DMS79 treated with DMSO at 0.1 percent for 48 hours (cell line): ENCODE results near the gene SPECC1L.

Experiments used
- DNase-seq: peaks from one replicate; lab custom pipeline; 2025; lab: John Stamatoyannopoulos, UW

Gene SPECC1L

DNA sequence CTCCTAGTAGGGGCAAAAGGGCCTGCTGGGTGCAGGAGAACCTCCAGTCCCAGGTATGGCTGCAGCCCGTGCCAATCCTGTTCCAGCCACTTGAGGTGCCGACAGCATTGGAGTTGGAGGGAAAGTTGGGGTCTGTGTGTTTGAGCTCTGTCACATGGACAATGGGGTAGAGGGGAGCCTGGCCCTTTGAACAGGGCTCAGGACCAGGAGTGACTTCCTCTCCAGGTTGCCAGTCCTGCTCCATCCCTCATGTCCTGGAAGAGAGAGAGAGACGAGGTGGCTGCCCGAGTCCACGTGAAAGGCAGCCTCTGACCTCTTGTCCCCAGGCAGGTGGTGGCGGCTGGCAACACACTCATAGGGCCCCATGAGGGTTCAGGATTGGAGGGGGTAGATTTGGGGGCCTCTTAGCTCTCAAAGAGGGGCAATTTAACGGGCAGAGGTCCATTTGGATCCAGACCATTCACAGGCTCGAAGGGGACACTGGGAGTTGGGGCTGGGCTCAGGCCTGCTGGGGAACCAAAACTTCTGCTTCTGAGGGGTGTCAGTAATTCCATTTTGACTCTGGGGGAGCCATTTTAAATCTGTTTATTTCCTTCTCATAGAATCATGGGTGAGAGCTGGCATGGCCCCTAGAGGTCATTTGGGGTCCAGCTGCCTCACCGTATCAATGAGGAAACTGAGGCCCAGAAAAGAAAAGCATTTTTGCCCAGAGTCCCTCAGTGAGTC lies 160.8 kb downstream of the SPECC1L start:
- DNase-seq: no peak

DNA sequence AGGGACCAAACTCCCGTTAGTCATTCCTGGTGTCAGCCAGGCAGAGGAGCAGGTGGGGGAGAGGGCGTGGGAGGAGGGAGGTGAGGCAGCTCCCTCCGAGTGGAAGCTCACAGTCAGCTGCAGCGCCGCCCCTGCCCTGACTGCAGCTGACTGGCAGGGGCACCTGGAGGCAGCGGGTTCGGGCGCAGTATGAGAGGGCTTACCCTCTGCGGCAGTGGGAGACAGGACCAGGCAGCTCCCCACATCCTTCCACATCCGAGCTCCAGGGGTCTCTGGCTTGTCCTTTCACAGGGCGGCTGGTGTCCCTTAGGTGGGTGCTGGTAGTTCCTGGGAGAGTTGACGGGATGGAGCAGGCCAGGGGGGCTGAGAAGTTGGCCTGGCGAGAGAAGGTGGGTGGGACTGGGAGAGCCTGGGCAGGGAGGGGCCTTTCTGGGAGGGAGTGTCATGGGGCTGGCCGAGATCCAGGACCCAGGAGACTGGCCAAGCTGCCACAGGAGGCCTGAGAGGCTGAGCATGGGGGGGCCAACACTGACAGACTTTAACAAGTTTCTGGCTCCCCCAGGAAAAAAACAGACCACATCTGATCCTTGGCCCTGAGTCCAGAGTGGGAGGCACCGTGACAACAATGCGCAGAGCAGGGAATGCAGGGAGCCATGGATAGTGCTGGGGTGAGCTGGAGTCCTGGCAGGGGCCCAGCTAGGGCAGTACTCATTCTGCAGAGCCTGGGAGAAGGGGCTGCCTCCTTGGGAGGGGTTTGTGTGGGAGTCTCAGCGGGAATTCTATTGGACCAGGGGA lies 161.6 kb downstream of the SPECC1L start:
- DNase-seq: no peak

DNA sequence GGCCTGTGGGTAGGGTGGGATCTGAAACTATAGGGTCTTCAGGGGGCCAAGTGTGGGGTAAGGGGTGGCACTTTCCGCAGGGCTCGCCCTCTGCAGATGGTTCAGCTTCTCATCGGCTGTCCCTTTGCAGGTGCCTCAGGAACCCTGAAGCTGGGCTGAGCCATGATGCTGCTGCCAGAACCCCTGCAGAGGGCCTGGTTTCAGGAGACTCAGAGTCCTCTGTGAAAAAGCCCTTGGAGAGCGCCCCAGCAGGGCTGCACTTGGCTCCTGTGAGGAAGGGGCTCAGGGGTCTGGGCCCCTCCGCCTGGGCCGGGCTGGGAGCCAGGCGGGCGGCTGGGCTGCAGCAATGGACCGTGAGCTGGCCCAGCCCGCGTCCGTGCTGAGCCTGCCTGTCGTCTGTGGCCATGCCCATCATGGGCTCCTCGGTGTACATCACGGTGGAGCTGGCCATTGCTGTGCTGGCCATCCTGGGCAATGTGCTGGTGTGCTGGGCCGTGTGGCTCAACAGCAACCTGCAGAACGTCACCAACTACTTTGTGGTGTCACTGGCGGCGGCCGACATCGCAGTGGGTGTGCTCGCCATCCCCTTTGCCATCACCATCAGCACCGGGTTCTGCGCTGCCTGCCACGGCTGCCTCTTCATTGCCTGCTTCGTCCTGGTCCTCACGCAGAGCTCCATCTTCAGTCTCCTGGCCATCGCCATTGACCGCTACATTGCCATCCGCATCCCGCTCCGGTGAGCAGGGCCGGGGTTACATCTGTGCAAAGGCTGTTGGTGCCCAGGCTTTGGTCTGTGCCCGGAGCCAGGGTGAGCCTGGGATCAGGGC lies 162.6 kb downstream of the SPECC1L start:
- DNase-seq: no peak

DNA sequence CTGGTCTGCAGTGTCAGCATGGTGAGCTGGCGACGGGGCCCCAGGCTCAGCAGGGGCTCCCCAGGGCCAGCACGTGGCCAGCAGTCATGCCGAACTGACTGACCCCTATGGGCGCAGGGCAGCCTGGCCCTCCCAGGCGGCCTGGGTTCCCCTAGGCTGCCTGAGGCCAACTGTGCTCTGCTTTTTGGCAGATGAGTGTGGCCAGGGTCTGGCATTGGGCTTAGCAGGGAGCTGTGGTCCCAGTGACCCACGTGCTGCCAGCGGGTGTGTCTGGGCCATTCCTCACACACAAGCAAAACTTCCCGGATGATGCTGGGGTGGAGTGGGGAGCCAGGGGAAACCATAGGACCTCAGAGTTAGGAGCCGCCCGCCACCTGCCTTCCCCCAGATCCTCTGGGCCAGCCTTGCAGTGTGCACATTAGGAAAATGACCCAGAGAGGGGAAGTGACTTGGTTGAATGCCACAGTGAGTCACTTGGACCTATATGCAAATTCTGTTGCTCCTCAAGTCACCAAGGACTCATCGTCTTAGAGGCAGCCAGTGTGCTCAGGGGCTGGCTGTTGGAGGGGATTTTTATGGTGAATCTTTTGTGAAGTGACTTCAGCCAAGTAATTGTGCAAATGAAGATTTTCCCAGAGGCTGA lies 163.3 kb downstream of the SPECC1L start:
- no peak for DNase-seq

DNA sequence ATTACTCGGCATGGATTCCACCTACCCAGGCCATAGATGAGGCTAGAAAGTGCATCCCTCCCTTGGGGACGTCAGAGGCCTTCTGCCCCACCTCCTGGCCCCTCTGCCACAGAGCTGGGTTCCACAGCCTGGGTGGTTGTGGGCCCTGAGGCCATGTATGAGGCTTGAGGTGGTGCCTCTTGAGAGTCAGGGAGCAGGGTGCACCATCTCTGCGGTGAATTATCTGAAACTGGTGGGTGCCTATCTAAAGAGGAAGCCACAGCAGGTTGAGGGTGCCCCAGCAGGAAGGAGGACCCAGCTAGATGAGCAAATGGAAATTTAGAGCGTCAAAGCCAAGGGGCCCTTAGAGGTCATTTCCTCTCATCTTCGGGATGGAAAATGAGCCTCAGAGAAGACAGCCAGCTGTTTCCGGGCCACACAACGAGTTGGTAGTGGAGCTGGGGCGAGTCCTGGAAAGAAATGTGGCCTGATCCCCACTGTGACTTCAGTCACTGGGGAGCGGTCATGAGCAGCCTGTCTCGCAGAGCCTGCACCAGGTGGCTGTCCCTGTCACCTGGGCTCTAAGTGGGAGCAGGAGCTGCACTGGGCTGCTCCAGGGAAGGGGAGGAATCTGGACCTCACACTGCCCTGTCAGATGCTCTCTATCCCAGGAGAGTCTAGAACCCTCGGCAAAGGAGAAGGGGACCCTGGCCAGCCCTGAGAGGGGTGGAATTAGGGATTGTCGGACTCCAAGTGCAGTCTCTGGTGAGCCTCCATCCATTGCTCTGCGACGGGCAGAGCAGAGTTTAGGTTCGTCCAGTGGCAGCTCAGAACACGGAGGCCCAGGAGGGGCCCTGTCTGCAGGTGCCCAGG lies 164.1 kb downstream of the SPECC1L start:
- DNase-seq: no peak

DNA sequence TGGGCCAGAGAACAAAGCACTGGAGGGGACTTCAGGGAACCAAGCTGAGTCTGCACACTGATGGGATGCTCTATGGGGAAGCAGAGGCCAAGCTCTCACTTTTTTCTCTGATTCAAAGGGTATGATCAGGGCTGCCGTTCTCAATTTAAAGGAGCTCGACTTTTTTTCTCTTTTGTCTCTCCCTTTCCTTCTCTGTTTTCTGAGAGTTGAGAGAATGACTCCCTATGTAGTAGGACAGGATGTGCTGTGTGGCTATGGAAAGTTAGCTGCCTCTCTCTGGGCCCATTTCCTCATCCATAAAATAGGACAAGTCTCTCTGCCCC lies 164.7 kb downstream of the SPECC1L start:
- DNase-seq: no peak

DNA sequence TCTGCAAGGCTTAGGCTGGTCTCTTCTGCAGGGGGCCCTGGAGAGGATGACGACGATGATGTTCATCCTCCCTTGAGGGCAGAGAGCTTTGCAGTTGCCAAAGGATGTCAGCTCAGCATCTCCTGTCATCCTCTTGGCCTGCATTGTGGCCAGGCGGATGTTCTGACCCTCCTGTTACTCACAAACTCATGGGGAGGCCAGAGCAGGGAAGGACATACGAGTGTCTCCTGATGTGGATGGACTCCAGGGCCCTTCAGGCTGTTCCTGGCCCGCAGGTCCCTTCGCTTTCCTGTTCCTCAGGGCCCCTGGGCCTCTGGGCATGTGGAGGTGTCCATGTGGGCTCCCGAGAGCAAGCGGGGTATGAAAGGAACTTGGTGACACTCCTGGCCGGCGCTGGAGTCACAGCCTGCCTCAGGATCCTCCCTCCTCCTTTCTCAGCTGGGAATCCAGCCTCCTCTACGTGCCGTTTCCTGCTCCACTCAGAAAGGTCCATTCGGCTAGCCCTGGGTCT lies 165.3 kb downstream of the SPECC1L start:
- DNase-seq: no peak

DNA sequence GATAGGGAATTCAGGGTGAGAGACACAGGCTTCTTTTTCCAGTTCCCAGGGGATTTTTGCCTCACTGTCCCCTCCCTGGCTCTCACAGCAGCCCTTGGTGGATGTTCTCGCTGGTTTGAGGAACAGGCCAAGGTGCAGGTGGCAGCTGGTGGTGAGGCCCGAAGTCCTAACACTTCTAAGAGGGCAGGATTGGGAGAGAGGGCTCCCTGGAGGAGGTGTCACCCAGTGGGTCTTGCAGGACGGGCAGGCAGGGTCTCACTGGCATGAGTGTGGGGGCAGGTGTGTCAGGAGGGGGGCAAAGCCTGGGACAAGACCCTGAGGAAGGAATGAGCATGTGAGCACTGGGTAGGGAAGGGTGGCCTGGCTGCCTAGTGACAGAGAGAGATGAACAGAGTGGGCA lies 165.9 kb downstream of the SPECC1L start:
- no peak for DNase-seq

DNA sequence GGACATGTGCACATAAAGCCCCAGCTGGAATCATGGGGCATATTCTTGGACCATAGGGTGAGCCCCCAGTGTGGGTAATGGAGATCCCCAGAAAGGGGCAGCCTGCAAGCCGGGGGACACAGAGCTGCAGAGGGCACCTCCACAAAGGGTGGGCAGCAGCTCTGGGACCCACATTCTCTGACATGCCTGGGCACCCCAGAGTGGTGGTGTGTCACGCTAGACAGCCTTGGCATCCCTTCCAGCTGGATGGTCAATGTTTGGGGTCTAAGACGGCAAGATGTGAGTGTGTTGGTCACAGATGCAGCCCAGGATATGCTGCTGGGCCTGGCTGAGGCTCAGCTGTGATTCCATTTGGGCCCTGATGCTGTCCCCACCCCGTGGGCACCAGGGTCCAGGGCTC lies 166.5 kb downstream of the SPECC1L start:
- DNase-seq: no peak

DNA sequence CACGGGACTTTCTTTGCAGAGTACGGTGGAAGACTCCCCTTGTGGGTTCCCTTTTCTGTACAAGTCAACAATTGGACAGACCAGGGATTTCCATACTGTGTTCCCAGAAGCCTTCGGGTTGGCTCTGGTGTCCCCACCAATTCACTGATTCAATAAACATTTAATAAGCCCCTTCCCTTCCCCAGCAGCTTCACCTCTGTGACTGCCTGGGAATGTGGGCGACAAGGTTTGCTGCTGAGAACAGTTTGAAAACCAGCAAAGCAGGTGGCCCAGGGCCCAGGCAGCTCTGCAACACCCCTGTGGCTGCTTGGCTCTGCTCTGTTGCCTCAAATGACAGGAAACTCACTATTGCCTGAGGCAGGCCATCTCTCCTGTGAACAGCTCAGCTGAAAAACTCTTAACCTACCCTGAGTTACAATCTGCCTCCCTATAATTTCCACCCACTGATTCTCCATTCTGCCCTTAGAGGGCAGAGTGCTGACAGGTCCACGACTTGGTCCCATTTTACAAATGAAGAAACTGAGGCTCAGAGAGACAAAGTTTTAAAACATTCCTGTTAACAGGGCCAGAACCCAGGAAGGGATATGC lies 167.2 kb downstream of the SPECC1L start:
- DNase-seq: no peak

DNA sequence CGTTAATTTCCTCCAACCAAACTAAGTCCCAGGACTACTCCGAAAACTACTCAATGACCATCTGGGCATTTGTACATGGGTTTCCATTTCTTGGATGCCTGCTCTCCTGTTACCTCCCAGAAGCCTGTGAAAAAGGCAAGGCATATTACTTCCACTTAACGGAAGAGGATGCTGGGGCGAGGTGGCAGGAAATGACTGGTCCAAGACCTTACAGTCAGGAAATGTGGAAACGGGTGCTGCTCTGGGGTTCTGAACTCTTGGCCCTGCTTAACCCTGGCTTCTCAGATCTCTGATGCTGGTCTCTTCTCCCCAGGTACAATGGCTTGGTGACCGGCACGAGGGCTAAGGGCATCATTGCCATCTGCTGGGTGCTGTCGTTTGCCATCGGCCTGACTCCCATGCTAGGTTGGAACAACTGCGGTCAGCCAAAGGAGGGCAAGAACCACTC lies 169.7 kb downstream of the SPECC1L start:
- DNase-seq: no peak

DNA sequence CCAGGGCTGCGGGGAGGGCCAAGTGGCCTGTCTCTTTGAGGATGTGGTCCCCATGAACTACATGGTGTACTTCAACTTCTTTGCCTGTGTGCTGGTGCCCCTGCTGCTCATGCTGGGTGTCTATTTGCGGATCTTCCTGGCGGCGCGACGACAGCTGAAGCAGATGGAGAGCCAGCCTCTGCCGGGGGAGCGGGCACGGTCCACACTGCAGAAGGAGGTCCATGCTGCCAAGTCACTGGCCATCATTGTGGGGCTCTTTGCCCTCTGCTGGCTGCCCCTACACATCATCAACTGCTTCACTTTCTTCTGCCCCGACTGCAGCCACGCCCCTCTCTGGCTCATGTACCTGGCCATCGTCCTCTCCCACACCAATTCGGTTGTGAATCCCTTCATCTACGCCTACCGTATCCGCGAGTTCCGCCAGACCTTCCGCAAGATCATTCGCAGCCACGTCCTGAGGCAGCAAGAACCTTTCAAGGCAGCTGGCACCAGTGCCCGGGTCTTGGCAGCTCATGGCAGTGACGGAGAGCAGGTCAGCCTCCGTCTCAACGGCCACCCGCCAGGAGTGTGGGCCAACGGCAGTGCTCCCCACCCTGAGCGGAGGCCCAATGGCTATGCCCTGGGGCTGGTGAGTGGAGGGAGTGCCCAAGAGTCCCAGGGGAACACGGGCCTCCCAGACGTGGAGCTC lies 170.2 kb downstream of the SPECC1L start:
- DNase-seq: no peak

DNA sequence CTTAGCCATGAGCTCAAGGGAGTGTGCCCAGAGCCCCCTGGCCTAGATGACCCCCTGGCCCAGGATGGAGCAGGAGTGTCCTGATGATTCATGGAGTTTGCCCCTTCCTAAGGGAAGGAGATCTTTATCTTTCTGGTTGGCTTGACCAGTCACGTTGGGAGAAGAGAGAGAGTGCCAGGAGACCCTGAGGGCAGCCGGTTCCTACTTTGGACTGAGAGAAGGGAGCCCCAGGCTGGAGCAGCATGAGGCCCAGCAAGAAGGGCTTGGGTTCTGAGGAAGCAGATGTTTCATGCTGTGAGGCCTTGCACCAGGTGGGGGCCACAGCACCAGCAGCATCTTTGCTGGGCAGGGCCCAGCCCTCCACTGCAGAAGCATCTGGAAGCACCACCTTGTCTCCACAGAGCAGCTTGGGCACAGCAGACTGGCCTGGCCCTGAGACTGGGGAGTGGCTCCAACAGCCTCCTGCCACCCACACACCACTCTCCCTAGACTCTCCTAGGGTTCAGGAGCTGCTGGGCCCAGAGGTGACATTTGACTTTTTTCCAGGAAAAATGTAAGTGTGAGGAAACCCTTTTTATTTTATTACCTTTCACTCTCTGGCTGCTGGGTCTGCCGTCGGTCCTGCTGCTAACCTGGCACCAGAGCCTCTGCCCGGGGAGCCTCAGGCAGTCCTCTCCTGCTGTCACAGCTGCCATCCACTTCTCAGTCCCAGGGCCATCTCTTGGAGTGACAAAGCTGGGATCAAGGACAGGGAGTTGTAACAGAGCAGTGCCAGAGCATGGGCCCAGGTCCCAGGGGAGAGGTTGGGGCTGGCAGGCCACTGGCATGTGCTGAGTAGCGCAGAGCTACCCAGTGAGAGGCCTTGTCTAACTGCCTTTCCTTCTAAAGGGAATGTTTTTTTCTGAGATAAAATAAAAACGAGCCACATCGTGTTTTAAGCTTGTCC lies 171.0 kb downstream of the SPECC1L start:
- DNase-seq: no peak

DNA sequence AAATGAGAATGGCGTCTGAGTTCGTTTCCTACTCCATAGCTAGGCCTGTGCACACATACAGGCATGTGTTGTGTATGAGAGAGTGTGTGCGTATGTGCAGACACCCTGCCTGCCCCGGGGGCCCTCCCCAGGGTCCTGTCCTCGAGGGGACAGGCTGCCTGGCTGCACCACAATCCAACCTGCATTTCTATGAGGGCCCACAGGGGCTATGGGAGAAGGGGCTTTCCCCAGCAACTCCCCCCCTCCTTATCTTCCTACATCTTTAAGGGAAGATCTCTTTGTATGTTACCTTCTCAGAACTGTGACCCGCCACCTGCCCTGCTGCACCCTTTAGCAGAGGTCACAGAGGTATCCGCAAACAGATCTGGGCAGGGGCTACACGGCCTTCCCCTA lies 171.7 kb downstream of the SPECC1L start:
- DNase-seq: no peak

DNA sequence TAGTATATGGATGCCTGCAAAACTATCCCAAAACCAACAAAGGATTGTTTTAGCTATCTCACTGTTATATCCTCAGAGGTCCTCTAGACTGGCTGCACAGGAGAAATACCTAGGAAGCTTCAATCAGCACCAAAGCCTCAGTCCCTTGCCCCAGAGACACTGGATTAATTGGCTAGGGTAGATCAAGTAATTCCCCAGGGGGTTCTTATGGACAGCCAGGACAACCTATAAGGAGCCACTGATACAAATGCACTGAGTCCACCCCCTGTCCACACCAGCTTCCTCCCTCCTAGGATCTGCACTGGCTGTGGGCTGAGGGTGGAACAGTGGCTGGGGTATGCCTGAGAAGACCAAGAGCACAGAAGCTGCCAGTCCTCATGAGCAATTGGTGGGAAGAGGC lies 173.0 kb downstream of the SPECC1L start:
- no peak for DNase-seq

DNA sequence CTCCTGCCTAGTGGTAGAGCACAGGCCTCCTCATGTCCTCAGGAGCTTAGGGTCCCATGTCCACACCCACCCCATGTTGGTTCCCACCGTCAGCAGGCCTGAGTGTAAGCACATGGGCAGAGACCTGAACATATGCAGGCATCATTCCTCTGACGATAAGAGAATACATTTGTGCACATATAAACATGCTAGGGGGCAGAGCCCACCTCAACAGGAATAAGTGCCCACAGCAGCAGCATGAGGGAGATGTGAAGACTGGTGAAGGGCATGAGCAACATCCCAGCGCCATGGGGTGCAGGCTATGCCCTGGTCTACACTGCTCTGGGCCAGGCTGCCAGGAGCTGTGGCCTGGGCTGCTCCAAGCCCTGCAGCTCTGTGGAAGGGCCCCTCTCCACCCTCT lies 173.6 kb downstream of the SPECC1L start:
- DNase-seq: no peak

DNA sequence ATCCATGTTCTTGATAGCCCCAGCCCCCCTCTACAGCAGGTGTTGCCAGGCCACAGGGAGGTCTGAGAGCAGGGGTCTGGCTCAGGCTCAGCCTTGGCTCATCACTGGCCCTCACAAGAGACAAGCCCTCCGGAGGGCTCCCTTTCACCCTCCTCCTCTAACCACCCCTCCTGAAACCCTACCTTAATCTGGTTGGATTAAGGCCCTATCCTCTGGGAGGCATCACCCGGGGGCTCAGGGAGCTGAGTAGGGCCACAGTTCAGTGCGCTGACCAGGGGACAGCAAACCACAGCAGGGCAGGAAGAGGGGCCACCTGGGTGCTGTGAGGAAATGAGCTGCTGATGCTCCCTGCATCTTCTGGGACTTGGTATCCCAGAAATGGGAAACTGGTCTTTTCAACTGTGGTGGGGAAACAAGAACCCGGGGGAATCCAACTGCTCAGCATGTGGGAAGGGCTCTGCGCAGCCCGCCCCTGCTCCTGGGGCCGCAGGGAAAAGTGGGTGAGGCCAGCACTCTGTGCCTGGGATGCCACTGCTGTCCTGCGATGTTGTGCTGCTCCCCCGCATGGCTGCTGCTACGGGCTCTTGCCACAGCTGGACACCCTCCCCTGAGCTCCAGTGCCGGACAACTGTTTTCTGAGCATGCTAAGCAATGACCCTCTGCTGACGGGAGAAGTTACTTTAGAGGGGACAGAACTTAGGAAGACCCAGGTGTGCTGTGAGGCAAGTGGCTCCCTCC lies 174.3 kb downstream of the SPECC1L start:
- no peak for DNase-seq
